ENCODE data around the gene ZSCAN29.

Gene ZSCAN29

GRCh38 chr15:43318990-43319771 lies 51.7 kb downstream of the ZSCAN29 start:
- no peaks in the 10 kb centered on the region for H3K36me3 ChIP-seq (ENCODE audit: control insufficient read depth in 1 of 2, insufficient read depth in 2 of 2, low read depth in 1 of 2, low read length in 2 of 2)
- peaks cover 0 to 25% of the 10 kb centered on the region in 2 experiments for H3K27me3 ChIP-seq (ENCODE audit: control insufficient read depth in 1 of 2, insufficient read depth in 1 of 2, low read length in 2 of 2)
- whole genome bisulfite sequencing = 74% methylated on average over 4 of the region's 4 CpGs
- H2AFZ ChIP-seq (ENCODE audit: low read depth, low read length) = no peak overlapping the region
- no peaks in the 10 kb centered on the region for H3K79me1 ChIP-seq (replicated peaks; ENCODE audit: low read length, poor library complexity, severe bottlenecking)
- H3K4me1 ChIP-seq (ENCODE audit: control insufficient read depth, insufficient read depth, low read depth, low read length) = peaks cover 2% of the 10 kb centered on the region
- H3K14ac ChIP-seq (ENCODE audit: low read length in 2 of 2) = no peak overlapping the region
- no peak overlapping the region for H2BK15ac ChIP-seq (ENCODE audit: low read depth, poor library complexity, severe bottlenecking)
- H3K18ac ChIP-seq (ENCODE audit: low read depth in 1 of 2, low read length in 2 of 2) = no peak overlapping the region
- no peak overlapping the region for H4K8ac ChIP-seq (ENCODE audit: low read length)
- no peak overlapping the region for H4K91ac ChIP-seq (ENCODE audit: low read length)
- no peak overlapping the region for H3K9ac ChIP-seq (ENCODE audit: low read length)
- no peak overlapping the region for H3K27ac ChIP-seq (ENCODE audit: low read length, poor library complexity, severe bottlenecking)
- no peak overlapping the region for H3K4ac ChIP-seq (ENCODE audit: low read depth in 1 of 2, low read length in 2 of 2)
- no peak overlapping the region for H2BK12ac ChIP-seq (ENCODE audit: low read length in 2 of 2)
- no peak overlapping the region for H3K4me2 ChIP-seq (ENCODE audit: low read length, poor library complexity, severe bottlenecking)
- no peak overlapping the region for H3K23ac ChIP-seq (ENCODE audit: low read length in 2 of 2)
- no peak overlapping the region for H2BK120ac ChIP-seq (ENCODE audit: low read depth, low read length)
- H3K9me3 ChIP-seq (ENCODE audit: control insufficient read depth, low read length) = no peaks in the 10 kb centered on the region
- H2BK5ac ChIP-seq (ENCODE audit: low read depth, low read length, poor library complexity, severe bottlenecking) = no peak overlapping the region
- H3K4me3 ChIP-seq (ENCODE audit: insufficient read depth in 1 of 2, low read depth in 1 of 2, low read length in 2 of 2) = no peak overlapping the region
- H2AK5ac ChIP-seq (ENCODE audit: low read length, severe bottlenecking) = no peak overlapping the region
- no peak for DNase-seq

- no peak overlapping the region for H2AK5ac ChIP-seq (ENCODE audit: low read length, severe bottlenecking)
- H3K4me3 ChIP-seq (ENCODE audit: insufficient read depth in 1 of 2, low read depth in 1 of 2, low read length in 2 of 2) = no peak overlapping the region
Observed at GRCh38 chr15:43317566-43318184, 53.2 kb downstream of the ZSCAN29 start.

GRCh38 chr15:43316971-43317346 lies 53.9 kb downstream of the ZSCAN29 start:
- H3K4me3 ChIP-seq (ENCODE audit: insufficient read depth in 1 of 2, low read depth in 1 of 2, low read length in 2 of 2) = no peak overlapping the region
- no peak overlapping the region for H3K18ac ChIP-seq (ENCODE audit: low read depth in 1 of 2, low read length in 2 of 2)
- H3K27me3 ChIP-seq (ENCODE audit: control insufficient read depth in 1 of 2, insufficient read depth in 1 of 2, low read length in 2 of 2) = peaks cover 0 to 38% of the 10 kb centered on the region in 2 experiments
- H4K8ac ChIP-seq (ENCODE audit: low read length) = no peak overlapping the region
- no peak overlapping the region for H2BK15ac ChIP-seq (ENCODE audit: low read depth, poor library complexity, severe bottlenecking)
- no peak overlapping the region for H4K91ac ChIP-seq (ENCODE audit: low read length)
- no peak overlapping the region for H3K4ac ChIP-seq (ENCODE audit: low read depth in 1 of 2, low read length in 2 of 2)
- H3K4me2 ChIP-seq (ENCODE audit: low read length, poor library complexity, severe bottlenecking) = no peak overlapping the region
- H2BK12ac ChIP-seq (ENCODE audit: low read length in 2 of 2) = no peak overlapping the region
- H2AFZ ChIP-seq (ENCODE audit: low read depth, low read length) = no peak overlapping the region
- no peaks in the 10 kb centered on the region for H3K36me3 ChIP-seq (ENCODE audit: control insufficient read depth in 1 of 2, insufficient read depth in 2 of 2, low read depth in 1 of 2, low read length in 2 of 2)
- whole genome bisulfite sequencing = 100% methylated on average over 1 of the region's 1 CpG
- no peak overlapping the region for H2BK5ac ChIP-seq (ENCODE audit: low read depth, low read length, poor library complexity, severe bottlenecking)
- no peak overlapping the region for H3K14ac ChIP-seq (ENCODE audit: low read length in 2 of 2)
- peaks cover 2% of the 10 kb centered on the region for H3K4me1 ChIP-seq (ENCODE audit: control insufficient read depth, insufficient read depth, low read depth, low read length)
- no peak overlapping the region for H3K9ac ChIP-seq (ENCODE audit: low read length)
- DNase-seq = no peak
- H3K9me3 ChIP-seq (ENCODE audit: control insufficient read depth, low read length) = no peaks in the 10 kb centered on the region
- no peak overlapping the region for H3K27ac ChIP-seq (ENCODE audit: low read length, poor library complexity, severe bottlenecking)
- H3K79me1 ChIP-seq (replicated peaks; ENCODE audit: low read length, poor library complexity, severe bottlenecking) = no peaks in the 10 kb centered on the region
- no peak overlapping the region for H2BK120ac ChIP-seq (ENCODE audit: low read depth, low read length)
- no peak overlapping the region for H3K23ac ChIP-seq (ENCODE audit: low read length in 2 of 2)
- no peak overlapping the region for H2AK5ac ChIP-seq (ENCODE audit: low read length, severe bottlenecking)

More at GRCh38 chr15:43317566-43318184, 53.2 kb downstream of the ZSCAN29 start:
- H3K18ac ChIP-seq (ENCODE audit: low read depth in 1 of 2, low read length in 2 of 2) = peak overlapping the region in 1 of 2 experiments; percentile 66
- no peak overlapping the region for H2AFZ ChIP-seq (ENCODE audit: low read depth, low read length)
- no peaks in the 10 kb centered on the region for H3K36me3 ChIP-seq (ENCODE audit: control insufficient read depth in 1 of 2, insufficient read depth in 2 of 2, low read depth in 1 of 2, low read length in 2 of 2)
- no peak for DNase-seq
- H3K4me1 ChIP-seq (ENCODE audit: control insufficient read depth, insufficient read depth, low read depth, low read length) = peaks cover 2% of the 10 kb centered on the region
- H2BK15ac ChIP-seq (ENCODE audit: low read depth, poor library complexity, severe bottlenecking) = no peak overlapping the region
- H3K79me1 ChIP-seq (replicated peaks; ENCODE audit: low read length, poor library complexity, severe bottlenecking) = no peaks in the 10 kb centered on the region
- no peak overlapping the region for H3K9ac ChIP-seq (ENCODE audit: low read length)
- no peak overlapping the region for H3K4ac ChIP-seq (ENCODE audit: low read depth in 1 of 2, low read length in 2 of 2)
- no peak overlapping the region for H3K27ac ChIP-seq (ENCODE audit: low read length, poor library complexity, severe bottlenecking)
- H3K14ac ChIP-seq (ENCODE audit: low read length in 2 of 2) = no peak overlapping the region
- H3K9me3 ChIP-seq (ENCODE audit: control insufficient read depth, low read length) = no peaks in the 10 kb centered on the region
- no peak overlapping the region for H2BK5ac ChIP-seq (ENCODE audit: low read depth, low read length, poor library complexity, severe bottlenecking)
- H3K4me2 ChIP-seq (ENCODE audit: low read length, poor library complexity, severe bottlenecking) = no peak overlapping the region
- H3K23ac ChIP-seq (ENCODE audit: low read length in 2 of 2) = no peak overlapping the region
- no peak overlapping the region for H4K8ac ChIP-seq (ENCODE audit: low read length)
- H3K27me3 ChIP-seq (ENCODE audit: control insufficient read depth in 1 of 2, insufficient read depth in 1 of 2, low read length in 2 of 2) = peaks cover 0 to 31% of the 10 kb centered on the region in 2 experiments
- H2BK12ac ChIP-seq (ENCODE audit: low read length in 2 of 2) = peak overlapping the region in 1 of 2 experiments; percentile 83
- no peak overlapping the region for H2BK120ac ChIP-seq (ENCODE audit: low read depth, low read length)
- 84% methylated on average over 8 of the region's 8 CpGs for WGBS
- no peak overlapping the region for H4K91ac ChIP-seq (ENCODE audit: low read length)

All from mesenchymal stem cell (in vitro differentiated cells and primary cell).